Muscle layer of colon (tissue), 2 donors: ENCODE data around the gene PTAFR.

Source experiments
- H3K27ac ChIP-seq: one replicate; pipeline ENCODE4 v1.7.0; 2013; ENCODE audit warnings: low read depth, mild to moderate bottlenecking, low read length, moderate library complexity
- H3K27me3 ChIP-seq, 2 donors: one replicate each; pipeline ENCODE4 v1.7.0; 2013; ENCODE audit warnings: low read length in 2 of 2, mild to moderate bottlenecking in 2 of 2; ENCODE audit not compliant: insufficient read depth in 2 of 2, control insufficient read depth in 1 of 2
- H3K36me3 ChIP-seq: one replicate; pipeline ENCODE4 v1.7.0; 2013; ENCODE audit warnings: mild to moderate bottlenecking, low read length; ENCODE audit not compliant: insufficient read depth
- H3K4me1 ChIP-seq: one replicate; pipeline ENCODE4 v1.7.0; 2013; ENCODE audit warnings: mild to moderate bottlenecking, low read length; ENCODE audit not compliant: insufficient read depth
- H3K4me3 ChIP-seq, 2 donors: one replicate each; pipeline ENCODE4 v1.7.0; 2013; ENCODE audit warnings: low read length in 2 of 2, low read depth in 1 of 2, mild to moderate bottlenecking in 1 of 2, moderate library complexity in 1 of 2
- H3K9ac ChIP-seq: one replicate; pipeline ENCODE4 v1.7.0; 2013; ENCODE audit warnings: low read length
- H3K9me3 ChIP-seq: one replicate; pipeline ENCODE4 v1.7.0; 2013; ENCODE audit warnings: mild to moderate bottlenecking, low read length
- donor health status: abdominal sarcoma.
- donor health status: Adenocarcinoma of cecum.

PTAFR gene

GRCh38 chr1:28123461-28123961 is 53.0 kb downstream of the PTAFR start:
- H3K36me3 ChIP-seq, result no peaks in the 10 kb centered on the region
- H3K9ac ChIP-seq, result no peak overlapping the region
- H3K27ac ChIP-seq, result no peak overlapping the region
- no peaks in the 10 kb centered on the region for H3K27me3 ChIP-seq
- no peak overlapping the region for H3K4me3 ChIP-seq
- no peaks in the 10 kb centered on the region for H3K9me3 ChIP-seq
- H3K4me1 ChIP-seq, result no peaks in the 10 kb centered on the region

DNA sequence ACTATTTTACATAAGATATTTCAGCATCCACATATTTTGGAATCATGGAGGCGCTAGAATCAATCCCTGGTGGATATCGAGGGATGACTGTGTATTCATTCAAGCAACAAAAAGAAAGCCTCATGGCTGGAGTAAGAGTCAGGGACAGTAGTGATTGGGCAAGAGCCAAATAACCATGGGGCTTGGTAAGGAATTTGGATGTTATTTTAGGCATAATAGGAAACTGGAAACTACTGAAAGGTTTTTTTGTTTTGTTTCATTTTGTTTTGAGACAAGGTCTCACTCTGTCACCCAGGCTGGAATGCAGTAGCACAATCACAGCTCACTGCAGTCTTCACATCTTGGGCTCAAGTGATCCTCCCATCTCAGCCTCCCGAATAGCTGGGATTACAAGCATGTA is 54.3 kb downstream of the PTAFR start:
- no peaks in the 10 kb centered on the region for H3K27me3 ChIP-seq
- no peaks in the 10 kb centered on the region for H3K9me3 ChIP-seq
- H3K36me3 ChIP-seq, result no peaks in the 10 kb centered on the region
- H3K4me1 ChIP-seq, result no peaks in the 10 kb centered on the region
- no peak overlapping the region for H3K4me3 ChIP-seq
- no peak overlapping the region for H3K9ac ChIP-seq
- no peak overlapping the region for H3K27ac ChIP-seq

DNA sequence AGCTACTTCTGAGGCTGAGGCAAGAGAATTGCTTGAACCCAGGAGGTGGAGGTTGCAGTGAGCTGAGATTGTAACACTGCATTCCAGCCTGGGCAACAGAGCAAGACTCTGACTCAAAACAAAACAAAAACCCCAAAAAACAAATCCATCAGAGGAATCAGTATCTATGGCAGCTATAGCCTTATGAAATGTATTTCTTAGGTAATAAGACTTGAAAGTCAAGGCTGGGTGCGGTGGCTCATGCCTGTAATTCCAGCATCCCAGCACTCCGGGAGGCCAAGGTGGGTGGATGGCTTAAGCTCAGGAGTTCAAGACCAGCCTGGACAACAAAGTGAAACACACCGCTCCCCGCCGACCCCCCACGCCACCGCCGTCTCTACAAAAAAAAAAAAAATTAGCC is 56.9 kb downstream of the PTAFR start:
- Histone ChIP-seq H3K9ac (no peak overlapping the region), H3K4me3 (no peak overlapping the region), H3K36me3 (no peaks in the 10 kb centered on the region), H3K4me1 (no peaks in the 10 kb centered on the region), H3K27ac (no peak overlapping the region), H3K9me3 (no peaks in the 10 kb centered on the region), H3K27me3 (no peaks in the 10 kb centered on the region)

DNA sequence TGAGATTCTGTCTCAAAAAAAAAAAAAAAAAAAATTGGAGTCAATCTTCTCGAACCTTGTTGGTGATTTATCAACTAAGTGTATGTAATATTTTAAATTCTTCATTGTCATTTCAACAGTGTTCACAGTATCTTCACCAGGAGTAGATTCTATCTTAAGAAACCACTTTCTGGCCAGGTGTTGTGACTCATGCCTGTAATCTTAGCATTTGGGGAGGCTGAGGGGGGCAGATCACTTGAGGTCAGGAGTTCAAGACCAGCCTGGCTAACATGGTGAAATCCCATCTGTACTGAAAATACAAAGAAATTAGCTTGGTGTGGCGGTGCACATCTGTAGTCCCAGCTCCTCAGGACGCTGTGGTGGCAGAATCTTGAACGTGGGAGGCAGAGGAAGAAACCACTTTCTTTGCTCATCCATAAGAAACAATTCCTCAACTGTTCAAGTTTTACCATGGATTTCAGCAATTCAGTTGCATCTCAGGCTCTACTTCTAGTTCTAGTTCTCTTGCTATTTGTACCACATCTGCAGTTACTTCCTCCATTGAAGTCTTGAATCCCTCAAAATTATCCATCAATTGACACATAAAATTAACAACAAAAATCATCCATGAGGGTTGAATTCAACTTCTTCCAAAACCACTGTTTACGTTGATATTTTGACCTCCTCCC is 57.7 kb downstream of the PTAFR start:
- no peaks in the 10 kb centered on the region for H3K36me3 ChIP-seq
- no peaks in the 10 kb centered on the region for H3K4me1 ChIP-seq
- H3K4me3 ChIP-seq, result no peak overlapping the region
- H3K9ac ChIP-seq, result no peak overlapping the region
- H3K9me3 ChIP-seq, result no peaks in the 10 kb centered on the region
- H3K27me3 ChIP-seq, result no peaks in the 10 kb centered on the region
- no peak overlapping the region for H3K27ac ChIP-seq

DNA sequence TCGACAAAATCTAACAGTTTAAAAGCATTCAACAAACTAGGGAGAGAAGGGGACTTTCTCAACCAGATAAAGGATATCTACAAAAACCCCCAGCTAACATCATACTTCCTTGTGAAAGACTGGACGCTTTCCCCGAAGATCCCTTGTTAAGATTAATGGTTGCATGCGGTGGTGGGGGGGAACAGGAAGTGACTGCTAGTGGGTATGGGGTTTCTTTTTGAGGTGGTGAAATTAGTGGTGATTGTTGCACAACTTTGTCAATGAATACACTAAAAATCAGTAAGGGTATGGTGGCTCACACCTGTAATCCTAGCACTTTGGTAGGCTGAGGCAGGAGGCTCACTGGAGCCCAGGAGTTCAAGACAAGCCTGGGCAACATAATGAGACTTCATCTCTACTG is 61.2 kb downstream of the PTAFR start:
- Histone ChIP-seq H3K27ac (no peak overlapping the region), H3K27me3 (no peaks in the 10 kb centered on the region), H3K4me1 (no peaks in the 10 kb centered on the region), H3K36me3 (no peaks in the 10 kb centered on the region), H3K9ac (no peak overlapping the region), H3K9me3 (no peaks in the 10 kb centered on the region), H3K4me3 (no peak overlapping the region)

GRCh38 chr1:28114844-28115243 is 61.6 kb downstream of the PTAFR start:
- no peak overlapping the region for H3K9ac ChIP-seq
- H3K27ac ChIP-seq, result no peak overlapping the region
- no peaks in the 10 kb centered on the region for H3K4me1 ChIP-seq
- no peaks in the 10 kb centered on the region for H3K36me3 ChIP-seq
- H3K9me3 ChIP-seq, result no peaks in the 10 kb centered on the region
- H3K27me3 ChIP-seq, result no peaks in the 10 kb centered on the region
- no peak overlapping the region for H3K4me3 ChIP-seq

GRCh38 chr1:28113242-28113572 is 63.3 kb downstream of the PTAFR start:
- no peaks in the 10 kb centered on the region for H3K36me3 ChIP-seq
- H3K27ac ChIP-seq, result no peak overlapping the region
- no peaks in the 10 kb centered on the region for H3K4me1 ChIP-seq
- no peaks in the 10 kb centered on the region for H3K9me3 ChIP-seq
- H3K9ac ChIP-seq, result no peak overlapping the region
- H3K4me3 ChIP-seq, result no peak overlapping the region
- no peaks in the 10 kb centered on the region for H3K27me3 ChIP-seq

DNA sequence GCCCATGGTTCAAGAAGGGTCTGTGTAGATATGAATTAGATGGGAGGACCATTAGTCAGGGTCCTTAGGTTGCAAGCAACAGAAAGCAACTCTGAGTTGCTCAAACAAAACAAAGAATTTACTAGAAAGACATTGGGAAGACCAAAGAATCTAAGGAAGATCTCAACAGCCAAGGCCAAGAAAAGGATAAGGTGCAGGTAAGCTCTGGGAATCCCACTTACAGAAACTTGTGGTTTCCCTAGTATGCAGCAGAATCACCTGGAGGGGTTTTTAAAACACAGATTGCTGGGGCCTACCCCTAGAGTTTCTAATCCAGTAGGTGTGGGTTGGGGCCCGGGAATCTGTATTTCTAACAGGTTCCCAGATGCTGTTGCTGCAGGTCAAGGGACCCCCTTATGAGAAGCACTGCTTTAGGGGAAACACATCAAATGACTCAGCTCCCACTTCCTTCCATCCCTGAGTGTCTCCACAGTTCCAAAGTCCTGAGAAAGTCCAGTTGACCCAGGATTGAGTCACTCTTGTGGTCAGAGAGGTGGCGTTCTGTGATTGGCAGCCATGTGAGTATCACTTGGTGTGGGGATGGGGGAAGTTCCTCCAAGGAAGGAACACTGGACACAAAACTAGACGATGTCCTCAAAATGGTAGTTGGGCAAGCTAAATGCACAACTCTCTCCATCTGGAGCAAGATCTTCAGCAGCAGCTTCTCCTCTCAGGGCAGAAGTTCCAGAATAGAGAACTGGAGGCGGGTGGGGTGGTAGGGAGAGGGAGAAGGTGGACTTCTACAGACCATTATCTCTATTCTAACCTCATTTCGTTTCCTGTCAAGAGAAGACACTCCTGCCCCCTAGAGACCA is 63.9 kb downstream of the PTAFR start:
- Histone ChIP-seq H3K9me3 (no peaks in the 10 kb centered on the region), H3K27me3 (no peaks in the 10 kb centered on the region), H3K4me3 (no peak overlapping the region), H3K36me3 (no peaks in the 10 kb centered on the region), H3K4me1 (no peaks in the 10 kb centered on the region), H3K27ac (no peak overlapping the region), H3K9ac (no peak overlapping the region)

DNA sequence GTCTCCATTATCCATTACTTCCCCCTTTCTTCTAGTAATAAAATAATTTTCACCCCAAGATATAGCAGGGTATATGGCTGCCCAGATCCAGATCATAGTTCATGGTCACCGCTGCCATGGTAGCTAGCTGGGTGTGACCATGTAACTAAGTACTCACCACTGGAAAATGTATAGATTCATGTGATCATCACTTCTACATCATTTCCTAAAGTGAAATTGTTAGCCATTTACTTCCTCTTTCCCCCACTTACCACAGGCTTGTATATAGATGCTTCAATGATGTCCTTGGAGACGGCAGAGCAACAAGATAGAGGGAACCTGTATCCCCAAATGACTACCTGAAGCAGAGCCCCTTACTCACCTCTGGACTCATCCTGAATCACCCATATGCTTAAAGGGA is 65.3 kb downstream of the PTAFR start:
- Histone ChIP-seq H3K9ac (no peak overlapping the region), H3K27me3 (no peaks in the 10 kb centered on the region), H3K4me3 (no peak overlapping the region), H3K36me3 (no peaks in the 10 kb centered on the region), H3K4me1 (no peaks in the 10 kb centered on the region), H3K27ac (no peak overlapping the region), H3K9me3 (no peaks in the 10 kb centered on the region)

DNA sequence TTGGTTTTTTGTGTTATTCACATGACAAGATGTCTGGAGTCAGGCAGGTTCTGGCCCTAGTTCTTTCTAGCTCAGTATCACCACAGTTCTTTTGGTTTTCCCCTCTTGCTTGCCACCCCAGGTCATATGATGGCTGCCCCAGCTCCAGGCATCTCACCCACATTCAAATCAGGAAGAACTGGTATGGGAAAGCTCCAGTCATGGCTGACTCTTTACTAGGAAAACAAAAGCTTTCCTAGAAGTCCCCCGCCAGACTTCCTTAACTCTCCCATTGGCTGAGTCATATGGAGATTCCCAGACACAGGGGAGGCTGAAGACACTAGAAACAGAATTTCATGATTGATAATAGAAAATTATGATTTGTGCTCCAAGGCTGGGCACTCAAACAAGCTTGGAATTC is 65.9 kb downstream of the PTAFR start:
- no peak overlapping the region for H3K4me3 ChIP-seq
- no peak overlapping the region for H3K9ac ChIP-seq
- H3K36me3 ChIP-seq, result no peaks in the 10 kb centered on the region
- H3K27me3 ChIP-seq, result no peaks in the 10 kb centered on the region
- H3K4me1 ChIP-seq, result no peaks in the 10 kb centered on the region
- H3K9me3 ChIP-seq, result no peaks in the 10 kb centered on the region
- H3K27ac ChIP-seq, result no peak overlapping the region

GRCh38 chr1:28109639-28110038 is 66.9 kb downstream of the PTAFR start:
- H3K36me3 ChIP-seq, result no peaks in the 10 kb centered on the region
- no peak overlapping the region for H3K9ac ChIP-seq
- H3K9me3 ChIP-seq, result no peaks in the 10 kb centered on the region
- H3K27me3 ChIP-seq, result no peaks in the 10 kb centered on the region
- no peak overlapping the region for H3K4me3 ChIP-seq
- no peak overlapping the region for H3K27ac ChIP-seq
- H3K4me1 ChIP-seq, result no peaks in the 10 kb centered on the region

GRCh38 chr1:28108001-28108400 is 68.5 kb downstream of the PTAFR start:
- Histone ChIP-seq H3K4me3 (no peak overlapping the region), H3K9ac (no peak overlapping the region), H3K27ac (no peak overlapping the region), H3K36me3 (no peaks in the 10 kb centered on the region), H3K4me1 (no peaks in the 10 kb centered on the region), H3K27me3 (no peaks in the 10 kb centered on the region), H3K9me3 (no peaks in the 10 kb centered on the region)
